HCT116 (cell line): ENCODE data around the gene KCTD14.

ENCODE experiments used
- POLR2A ChIP-seq: IDR thresholded peaks from 2 replicates; pipeline ENCODE4 v1.7.0; 2011; ENCODE audit warnings: borderline replicate concordance; ENCODE audit not compliant: insufficient read depth, insufficient read length; ENCODE audit errors: extremely low read depth
- POLR2AphosphoS5 ChIP-seq: IDR thresholded peaks from 2 replicates; pipeline ENCODE4 v1.6.1; 2011; ENCODE audit warnings: mild to moderate bottlenecking, low read depth, low read length, moderate library complexity
- TF ChIP-seq, protein P1 (sequence below): IDR thresholded peaks from 2 replicates; pipeline ENCODE4 v1.6.1; 2012

DNA sequence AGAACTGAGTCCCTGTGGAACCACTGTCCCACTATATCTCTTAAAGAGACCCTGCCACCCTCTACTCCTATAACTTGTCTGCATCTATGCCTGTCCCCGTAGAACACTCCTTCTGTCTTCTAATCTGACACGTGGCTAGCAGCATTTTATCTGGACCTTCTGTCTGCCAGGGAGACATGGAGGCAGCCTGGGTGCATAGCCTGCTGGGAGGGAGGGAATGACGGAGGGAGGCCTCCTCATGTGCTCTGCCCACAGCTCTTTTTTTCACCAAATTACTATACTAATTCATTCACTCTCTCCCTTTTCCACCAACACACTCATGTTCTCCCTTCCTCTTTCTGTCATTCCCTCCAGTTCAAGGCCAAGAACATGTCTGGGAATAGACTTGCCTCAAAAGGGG, 33.0 kb upstream of the KCTD14 start:
- TF ChIP-seq, protein P1, sequence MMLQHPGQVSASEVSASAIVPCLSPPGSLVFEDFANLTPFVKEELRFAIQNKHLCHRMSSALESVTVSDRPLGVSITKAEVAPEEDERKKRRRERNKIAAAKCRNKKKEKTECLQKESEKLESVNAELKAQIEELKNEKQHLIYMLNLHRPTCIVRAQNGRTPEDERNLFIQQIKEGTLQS = no peak
- TF ChIP-seq POLR2A (no peak), POLR2AphosphoS5 (no peak)
